Measurements from ENCODE around the gene CACTIN. TPM values are rescaled to one million over a fixed set of nuclear protein-coding genes. Genes with fewer than 3 reads are reported as not detected.

Gene CACTIN
- total RNA-seq, 1 experiment from 2014 or later = 18.6 TPM

GRCh38 chr19:3576696-3577443 is 49.7 kb downstream of the CACTIN start:
- TF ChIP-seq EZH2 (IDR thresholded peaks at IDR 0.05; ENCODE audit: low read depth) = no peak
- TF ChIP-seq, protein P1, sequence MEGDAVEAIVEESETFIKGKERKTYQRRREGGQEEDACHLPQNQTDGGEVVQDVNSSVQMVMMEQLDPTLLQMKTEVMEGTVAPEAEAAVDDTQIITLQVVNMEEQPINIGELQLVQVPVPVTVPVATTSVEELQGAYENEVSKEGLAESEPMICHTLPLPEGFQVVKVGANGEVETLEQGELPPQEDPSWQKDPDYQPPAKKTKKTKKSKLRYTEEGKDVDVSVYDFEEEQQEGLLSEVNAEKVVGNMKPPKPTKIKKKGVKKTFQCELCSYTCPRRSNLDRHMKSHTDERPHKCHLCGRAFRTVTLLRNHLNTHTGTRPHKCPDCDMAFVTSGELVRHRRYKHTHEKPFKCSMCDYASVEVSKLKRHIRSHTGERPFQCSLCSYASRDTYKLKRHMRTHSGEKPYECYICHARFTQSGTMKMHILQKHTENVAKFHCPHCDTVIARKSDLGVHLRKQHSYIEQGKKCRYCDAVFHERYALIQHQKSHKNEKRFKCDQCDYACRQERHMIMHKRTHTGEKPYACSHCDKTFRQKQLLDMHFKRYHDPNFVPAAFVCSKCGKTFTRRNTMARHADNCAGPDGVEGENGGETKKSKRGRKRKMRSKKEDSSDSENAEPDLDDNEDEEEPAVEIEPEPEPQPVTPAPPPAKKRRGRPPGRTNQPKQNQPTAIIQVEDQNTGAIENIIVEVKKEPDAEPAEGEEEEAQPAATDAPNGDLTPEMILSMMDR (conservative IDR thresholded peaks at IDR 0.05) = no peak
- Histone ChIP-seq H3K4me3 (no peak overlapping the region), H3K9me2 (ENCODE audit: insufficient read depth) (no peaks in the 10 kb centered on the region), H2AFZ (no peak overlapping the region), H3K36me3 (ENCODE audit: low read depth) (no peaks in the 10 kb centered on the region), H3K4me1 (replicated peaks; ENCODE audit: insufficient read depth) (peaks cover 5% of the 10 kb centered on the region; the same call in 1 of the 2 replicates), H3K9me3 (ENCODE audit: insufficient read depth, low read depth) (no peaks in the 10 kb centered on the region), H3K79me2 (ENCODE audit: low read depth) (peaks cover 6% of the 10 kb centered on the region), H3K4me2 (no peak overlapping the region), H3K27me3 (ENCODE audit: insufficient read depth, low read depth) (no peaks in the 10 kb centered on the region), H4K20me1 (ENCODE audit: insufficient read depth) (peaks cover 10% of the 10 kb centered on the region), H3F3A (ENCODE audit: insufficient read depth, low read depth) (peaks cover 11% of the 10 kb centered on the region; the same call in 1 of the 2 replicates), H3K27ac (no peak overlapping the region)
- CTCF ChIA-PET = interaction anchor here (0.6 kb wide), 1 partner anchor 642 kb away, joined by 4 read pairs; no protein-coding TSS in a partner anchor
- intact Hi-C loops (cut with micrococcal nuclease; ENCODE audit: unreplicated experiment) = no loop called here
- no peak for DNase-seq
- no TSS peak for BruUV-seq (replicated peaks)
- POLR2A ChIA-PET (ENCODE audit: unreplicated experiment) = no interaction called here

GRCh38 chr19:3575949-3576673 is 50.5 kb downstream of the CACTIN start:
- no peak overlapping the region for H3K4me3 ChIP-seq
- ChIA-PET POLR2A (ENCODE audit: unreplicated experiment) (no interaction called here), CTCF (interaction anchor here (0.5 to 0.8 kb wide), 2 partner anchors 120 to 719 kb away, joined by 3 read pairs; no protein-coding TSS in a partner anchor)
- H3K9me2 ChIP-seq (ENCODE audit: insufficient read depth) = no peaks in the 10 kb centered on the region
- no TSS peak for BruUV-seq (replicated peaks)
- DNase-seq = no peak
- peaks cover 11% of the 10 kb centered on the region; the same call in 1 of the 2 replicates for H3F3A ChIP-seq (ENCODE audit: insufficient read depth, low read depth)
- no peak for TF ChIP-seq EZH2 (IDR thresholded peaks at IDR 0.05; ENCODE audit: low read depth)
- TF ChIP-seq, protein P1 (conservative IDR thresholded peaks at IDR 0.05) = no peak
- no peaks in the 10 kb centered on the region for H3K27me3 ChIP-seq (ENCODE audit: insufficient read depth, low read depth)
- intact Hi-C loops (cut with micrococcal nuclease; ENCODE audit: unreplicated experiment) = no loop called here
- peaks cover 10% of the 10 kb centered on the region for H4K20me1 ChIP-seq (ENCODE audit: insufficient read depth)
- no peaks in the 10 kb centered on the region for H3K36me3 ChIP-seq (ENCODE audit: low read depth)
- H3K4me2 ChIP-seq = no peak overlapping the region
- no peak overlapping the region for H2AFZ ChIP-seq
- H3K4me1 ChIP-seq (replicated peaks; ENCODE audit: insufficient read depth) = peaks cover 6% of the 10 kb centered on the region; the same call in 1 of the 2 replicates
- no peaks in the 10 kb centered on the region for H3K9me3 ChIP-seq (ENCODE audit: insufficient read depth, low read depth)
- no peak overlapping the region for H3K27ac ChIP-seq
- H3K79me2 ChIP-seq (ENCODE audit: low read depth) = peaks cover 6% of the 10 kb centered on the region

DNA sequence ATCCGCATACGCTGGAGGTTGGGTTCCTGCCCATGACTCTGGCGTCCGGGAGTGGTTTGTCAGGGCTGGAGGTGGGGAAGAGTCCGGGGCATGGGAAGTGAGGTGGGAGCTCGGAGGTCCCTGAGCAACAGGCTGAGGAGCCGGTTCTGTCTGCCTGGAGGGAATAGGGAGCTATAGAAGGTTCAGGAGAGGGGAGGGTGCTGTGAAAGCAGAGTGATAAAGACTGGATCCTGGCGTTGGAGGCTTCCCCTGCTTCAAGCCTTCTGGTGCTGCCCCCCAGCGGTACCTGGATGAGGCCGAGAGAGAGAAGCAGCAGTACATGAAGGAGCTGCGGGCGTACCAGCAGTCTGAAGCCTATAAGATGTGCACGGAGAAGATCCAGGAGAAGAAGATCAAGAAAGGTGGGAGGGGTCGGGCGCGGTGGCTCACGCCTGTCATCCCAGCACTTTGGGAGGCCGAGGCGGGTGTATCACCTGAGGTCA is 51.3 kb downstream of the CACTIN start:
- Histone ChIP-seq H3F3A (ENCODE audit: insufficient read depth, low read depth) (peaks cover 8% of the 10 kb centered on the region; the same call in 1 of the 2 replicates), H3K4me3 (no peak overlapping the region), H2AFZ (no peak overlapping the region), H3K9me3 (ENCODE audit: insufficient read depth, low read depth) (no peaks in the 10 kb centered on the region), H3K79me2 (ENCODE audit: low read depth) (peaks cover 6% of the 10 kb centered on the region), H3K27ac (no peak overlapping the region), H3K4me2 (no peak overlapping the region), H3K4me1 (replicated peaks; ENCODE audit: insufficient read depth) (peaks cover 6% of the 10 kb centered on the region; the same call in 1 of the 2 replicates), H3K36me3 (ENCODE audit: low read depth) (no peaks in the 10 kb centered on the region), H3K27me3 (ENCODE audit: insufficient read depth, low read depth) (no peaks in the 10 kb centered on the region), H3K9me2 (ENCODE audit: insufficient read depth) (no peaks in the 10 kb centered on the region), H4K20me1 (ENCODE audit: insufficient read depth) (peaks cover 10% of the 10 kb centered on the region)
- no TSS peak for BruUV-seq (replicated peaks)
- CTCF ChIA-PET = interaction anchor here (0.8 kb wide), 1 partner anchor 121 kb away, joined by 3 read pairs; no protein-coding TSS in a partner anchor
- POLR2A ChIA-PET (ENCODE audit: unreplicated experiment) = no interaction called here
- TF ChIP-seq, protein P1 (conservative IDR thresholded peaks at IDR 0.05) = 0 out of 2 replicates have a peak, but pooled peaks have one; percentile 29
- TF ChIP-seq EZH2 (IDR thresholded peaks at IDR 0.05; ENCODE audit: low read depth) = no peak
- intact Hi-C loops (cut with micrococcal nuclease; ENCODE audit: unreplicated experiment) = no loop called here
- no peak for DNase-seq
